HepG2 (cell line): ENCODE results near the gene JPH4. TPM values are rescaled to one million over a fixed set of nuclear protein-coding genes. Genes with fewer than 3 reads are reported as not detected.

Experiments
- CBX5 ChIP-seq: sonication (generic); formaldehyde crosslinking; IDR thresholded peaks from 2 replicates; pipeline ENCODE4 v1.4.0; 2020; ENCODE audit warnings: missing genetic modification reagents, borderline replicate concordance
- CENPT ChIP-seq: sonication (generic); formaldehyde crosslinking; IDR thresholded peaks from 2 replicates; pipeline ENCODE4 v1.8.0; 2022; ENCODE audit warnings: low read depth, mild to moderate bottlenecking, moderate library complexity, missing genetic modification reagents
- HDAC2 ChIP-seq: sonication (generic); formaldehyde crosslinking; IDR thresholded peaks from 2 replicates; pipeline ENCODE4 v1.4.0; 2020; ENCODE audit warnings: missing genetic modification reagents
- HOXA5 ChIP-seq: sonication (generic); formaldehyde crosslinking; IDR thresholded peaks from 2 replicates; pipeline ENCODE4 v1.4.0; 2020; ENCODE audit warnings: missing genetic modification reagents
- KIAA2018 ChIP-seq: sonication (generic); formaldehyde crosslinking; IDR thresholded peaks from 2 replicates; pipeline ENCODE4 v1.5.0; 2020; ENCODE audit warnings: mild to moderate bottlenecking, missing genetic modification reagents, borderline replicate concordance
- KLF6 ChIP-seq: IDR thresholded peaks from 2 replicates; pipeline ENCODE4 v1.8.0; 2016; ENCODE audit warnings: missing biosample characterization, missing genetic modification reagents
- PPARG ChIP-seq: conservative IDR thresholded peaks from 2 replicates; pipeline ENCODE4 v1.6.1; 2016; ENCODE audit warnings: missing biosample characterization, missing genetic modification reagents
- SMAD1 ChIP-seq: sonication (generic); formaldehyde crosslinking; IDR thresholded peaks from 2 replicates; pipeline ENCODE4 v1.4.0; 2020; ENCODE audit warnings: missing genetic modification reagents, low read depth, mild to moderate bottlenecking, borderline replicate concordance
- TEF ChIP-seq: sonication (generic); formaldehyde crosslinking; IDR thresholded peaks from 2 replicates; pipeline ENCODE4 v1.5.0; 2020; ENCODE audit warnings: missing genetic modification reagents
- ZNF138 ChIP-seq: sonication (generic); formaldehyde crosslinking; IDR thresholded peaks from 2 replicates; pipeline ENCODE4 v1.5.0; 2020; ENCODE audit warnings: mild to moderate bottlenecking, low read depth, missing genetic modification reagents
- ZNF354B ChIP-seq: sonication (generic); formaldehyde crosslinking; IDR thresholded peaks from 2 replicates; pipeline ENCODE4 v1.8.0; 2022; ENCODE audit warnings: mild to moderate bottlenecking, missing genetic modification reagents
- ZNF7 ChIP-seq: IDR thresholded peaks from 2 replicates; pipeline ENCODE4 v1.6.1; 2016; ENCODE audit warnings: missing biosample characterization, missing genetic modification reagents
- ZNF709 ChIP-seq: sonication (generic); formaldehyde crosslinking; IDR thresholded peaks from 2 replicates; pipeline ENCODE4 v1.5.0; 2020; ENCODE audit warnings: mild to moderate bottlenecking, missing genetic modification reagents
- ZNF761 ChIP-seq: sonication (generic); formaldehyde crosslinking; conservative IDR thresholded peaks from 2 replicates; pipeline ENCODE4 v1.4.0; 2020; ENCODE audit warnings: mild to moderate bottlenecking, missing genetic modification reagents
- polyA plus RNA-seq, 8 experiments: library from polyadenylated mRNA; depleted of rRNA in 3 of 8; stranded (reverse) in 7 of 8; unstranded in 1 of 8; fragments of >200 nt; fragmentation: Illumina TruSeq in 4 of 8; extraction: Trizol in 4 of 8; gene quantifications; 2 replicates each; pipeline versions ENCODE4 v1.2.1 to v1.2.3, GENCODE V29; 2011 to 2016; ENCODE audit warnings: low read depth in 4 of 8, missing spikeins in 1 of 8, mixed read lengths in 1 of 8; ENCODE audit not compliant: insufficient read depth in 1 of 8
- total RNA-seq, 5 experiments: library from RNA; depleted of rRNA; stranded (reverse); fragments of >200 nt; fragmentation: Illumina TruSeq; extraction: Trizol; gene quantifications; 2 replicates each; pipeline ENCODE4 v1.2.3, GENCODE V29; 2016; ENCODE audit warnings: low read depth in 1 of 5
- TF ChIP-seq, protein P1 (sequence below): sonication (generic); formaldehyde crosslinking; IDR thresholded peaks from 2 replicates; pipeline ENCODE4 v1.4.0; 2020; ENCODE audit warnings: low read depth, mild to moderate bottlenecking, missing genetic modification reagents
- TF ChIP-seq, protein P2 (sequence below): sonication (generic); formaldehyde crosslinking; IDR thresholded peaks from 2 replicates; pipeline ENCODE4 v1.4.0; 2020; ENCODE audit warnings: missing genetic modification reagents

JPH4 gene
- total and polyA plus RNA-seq, 2 of the 13 experiments (the other 11 are each of a cell fraction or from before 2014, with no cell fraction given): 0.08 to 0.22 TPM

DNA sequence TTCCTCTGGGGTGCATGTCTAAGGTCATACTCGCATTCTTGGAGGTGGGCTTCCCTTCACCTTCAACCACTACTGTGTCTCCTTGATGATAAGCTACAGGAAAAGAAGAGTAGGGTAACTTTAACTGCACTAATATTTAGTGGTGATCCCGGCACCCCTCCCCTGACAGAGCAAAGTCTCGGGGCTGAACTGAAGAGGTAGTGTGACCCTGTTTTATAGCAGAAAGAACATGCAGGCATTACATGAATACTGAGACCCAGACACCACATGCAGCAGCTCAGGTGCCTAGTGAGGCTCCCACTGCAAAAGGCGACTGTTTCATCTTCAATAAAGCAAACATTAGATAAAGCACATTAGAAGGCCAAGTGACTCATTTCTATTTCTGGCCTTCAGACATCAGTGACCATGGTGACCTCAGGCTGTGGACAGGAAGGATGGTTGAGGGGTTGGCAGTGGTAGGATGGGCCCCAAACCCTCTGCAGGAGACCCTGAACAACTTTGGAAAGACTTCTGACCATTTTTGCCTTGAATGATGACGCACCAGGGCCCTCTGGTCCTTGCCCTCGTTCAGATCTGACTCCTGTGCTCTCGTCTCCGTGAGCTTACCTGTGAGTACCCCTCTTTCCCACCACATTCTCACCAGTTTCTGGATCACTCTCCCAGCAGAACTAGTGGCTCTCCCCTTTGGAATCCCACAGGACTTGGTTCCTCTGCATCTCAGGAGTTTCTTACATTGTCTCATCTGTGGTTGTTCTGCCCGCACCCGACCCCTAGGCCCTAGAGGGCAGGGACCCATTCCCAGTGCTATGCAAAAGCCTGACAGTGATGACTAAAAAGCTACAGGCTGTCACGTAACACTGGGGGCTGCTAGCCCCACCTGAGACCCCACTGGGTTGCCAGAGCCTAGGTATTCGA lies 23.8 kb upstream of the JPH4 start (continued):
- TF ChIP-seq KIAA2018 (CRISPR knock-in tag) (no peak), CENPT (no peak), ZNF761 (CRISPR knock-in tag) (no peak), ZNF7 (CRISPR knock-in tag) (no peak), HOXA5 (CRISPR knock-in tag) (peak; percentile 69; the same call in 1 of the 2 replicates), ZNF354B (CRISPR knock-in tag) (0 out of 2 replicates have a peak, but pooled peaks have one; percentile 19), CBX5 (CRISPR knock-in tag) (peak; percentile 41; the same call in 1 of the 2 replicates), ZNF138 (0 out of 2 replicates have a peak, but pooled peaks have one; percentile 23), KLF6 (CRISPR knock-in tag) (peak; percentile 95), PPARG (CRISPR knock-in tag) (0 out of 2 replicates have a peak, but pooled peaks have one; percentile 57), TEF (CRISPR knock-in tag) (no peak), ZNF709 (no peak; the same call in 1 of the 2 replicates), HDAC2 (CRISPR knock-in tag) (peak; percentile 79; the same call in 1 of the 2 replicates), SMAD1 (CRISPR knock-in tag) (0 out of 2 replicates have a peak, but pooled peaks have one; percentile 49)
- TF ChIP-seq, protein P1, sequence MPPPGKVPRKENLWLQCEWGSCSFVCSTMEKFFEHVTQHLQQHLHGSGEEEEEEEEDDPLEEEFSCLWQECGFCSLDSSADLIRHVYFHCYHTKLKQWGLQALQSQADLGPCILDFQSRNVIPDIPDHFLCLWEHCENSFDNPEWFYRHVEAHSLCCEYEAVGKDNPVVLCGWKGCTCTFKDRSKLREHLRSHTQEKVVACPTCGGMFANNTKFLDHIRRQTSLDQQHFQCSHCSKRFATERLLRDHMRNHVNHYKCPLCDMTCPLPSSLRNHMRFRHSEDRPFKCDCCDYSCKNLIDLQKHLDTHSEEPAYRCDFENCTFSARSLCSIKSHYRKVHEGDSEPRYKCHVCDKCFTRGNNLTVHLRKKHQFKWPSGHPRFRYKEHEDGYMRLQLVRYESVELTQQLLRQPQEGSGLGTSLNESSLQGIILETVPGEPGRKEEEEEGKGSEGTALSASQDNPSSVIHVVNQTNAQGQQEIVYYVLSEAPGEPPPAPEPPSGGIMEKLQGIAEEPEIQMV (CRISPR knock-in tag): 0 out of 2 replicates have a peak, but pooled peaks have one; percentile 21
- TF ChIP-seq, protein P2, sequence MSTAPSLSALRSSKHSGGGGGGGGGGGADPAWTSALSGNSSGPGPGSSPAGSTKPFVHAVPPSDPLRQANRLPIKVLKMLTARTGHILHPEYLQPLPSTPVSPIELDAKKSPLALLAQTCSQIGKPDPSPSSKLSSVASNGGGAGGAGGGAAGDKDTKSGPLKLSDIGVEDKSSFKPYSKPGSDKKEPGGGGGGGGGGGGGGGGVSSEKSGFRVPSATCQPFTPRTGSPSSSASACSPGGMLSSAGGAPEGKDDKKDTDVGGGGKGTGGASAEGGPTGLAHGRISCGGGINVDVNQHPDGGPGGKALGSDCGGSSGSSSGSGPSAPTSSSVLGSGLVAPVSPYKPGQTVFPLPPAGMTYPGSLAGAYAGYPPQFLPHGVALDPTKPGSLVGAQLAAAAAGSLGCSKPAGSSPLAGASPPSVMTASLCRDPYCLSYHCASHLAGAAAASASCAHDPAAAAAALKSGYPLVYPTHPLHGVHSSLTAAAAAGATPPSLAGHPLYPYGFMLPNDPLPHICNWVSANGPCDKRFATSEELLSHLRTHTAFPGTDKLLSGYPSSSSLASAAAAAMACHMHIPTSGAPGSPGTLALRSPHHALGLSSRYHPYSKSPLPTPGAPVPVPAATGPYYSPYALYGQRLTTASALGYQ (CRISPR knock-in tag): peak; percentile 86; the same call in 1 of the 2 replicates
